WI38 (cell line): ENCODE results near the gene CHST13.
A peak's percentile ranks its signal among the peaks of the same experiment; 100 is the strongest.

Experiments
- H3K4me3 ChIP-seq: 2 replicates; pipeline ENCODE4 v1.5.1; 2011; ENCODE audit warnings: low read depth, mild to moderate bottlenecking, control low read depth, low read length
- TF ChIP-seq, protein P1 (sequence below): IDR thresholded peaks from 2 replicates; pipeline ENCODE4 v1.5.1; 2012; ENCODE audit warnings: low read depth, mild to moderate bottlenecking, control low read depth, low read length

Gene CHST13

DNA sequence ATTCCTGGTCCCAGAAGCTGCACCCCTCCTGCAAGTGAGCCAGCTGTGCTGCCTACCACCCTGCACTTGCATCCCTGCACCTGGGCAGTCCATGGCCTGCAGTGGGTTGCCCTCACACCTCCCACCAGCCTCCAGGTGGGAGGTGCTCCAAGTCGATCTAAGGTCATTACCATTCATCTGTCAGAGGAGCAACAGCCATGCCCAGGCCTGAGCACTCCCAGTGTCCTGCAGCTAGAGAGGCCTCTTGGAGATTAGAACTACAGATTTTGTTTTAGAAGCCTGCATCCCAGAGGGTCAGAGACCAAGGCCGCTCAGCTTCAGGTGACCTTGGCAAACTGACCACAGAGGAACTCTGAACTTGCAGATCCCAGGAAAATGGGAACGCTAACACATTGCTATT is 39.3 kb upstream of the CHST13 start:
- no peak overlapping the region for H3K4me3 ChIP-seq
- TF ChIP-seq, protein P1, sequence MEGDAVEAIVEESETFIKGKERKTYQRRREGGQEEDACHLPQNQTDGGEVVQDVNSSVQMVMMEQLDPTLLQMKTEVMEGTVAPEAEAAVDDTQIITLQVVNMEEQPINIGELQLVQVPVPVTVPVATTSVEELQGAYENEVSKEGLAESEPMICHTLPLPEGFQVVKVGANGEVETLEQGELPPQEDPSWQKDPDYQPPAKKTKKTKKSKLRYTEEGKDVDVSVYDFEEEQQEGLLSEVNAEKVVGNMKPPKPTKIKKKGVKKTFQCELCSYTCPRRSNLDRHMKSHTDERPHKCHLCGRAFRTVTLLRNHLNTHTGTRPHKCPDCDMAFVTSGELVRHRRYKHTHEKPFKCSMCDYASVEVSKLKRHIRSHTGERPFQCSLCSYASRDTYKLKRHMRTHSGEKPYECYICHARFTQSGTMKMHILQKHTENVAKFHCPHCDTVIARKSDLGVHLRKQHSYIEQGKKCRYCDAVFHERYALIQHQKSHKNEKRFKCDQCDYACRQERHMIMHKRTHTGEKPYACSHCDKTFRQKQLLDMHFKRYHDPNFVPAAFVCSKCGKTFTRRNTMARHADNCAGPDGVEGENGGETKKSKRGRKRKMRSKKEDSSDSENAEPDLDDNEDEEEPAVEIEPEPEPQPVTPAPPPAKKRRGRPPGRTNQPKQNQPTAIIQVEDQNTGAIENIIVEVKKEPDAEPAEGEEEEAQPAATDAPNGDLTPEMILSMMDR = no peak

DNA sequence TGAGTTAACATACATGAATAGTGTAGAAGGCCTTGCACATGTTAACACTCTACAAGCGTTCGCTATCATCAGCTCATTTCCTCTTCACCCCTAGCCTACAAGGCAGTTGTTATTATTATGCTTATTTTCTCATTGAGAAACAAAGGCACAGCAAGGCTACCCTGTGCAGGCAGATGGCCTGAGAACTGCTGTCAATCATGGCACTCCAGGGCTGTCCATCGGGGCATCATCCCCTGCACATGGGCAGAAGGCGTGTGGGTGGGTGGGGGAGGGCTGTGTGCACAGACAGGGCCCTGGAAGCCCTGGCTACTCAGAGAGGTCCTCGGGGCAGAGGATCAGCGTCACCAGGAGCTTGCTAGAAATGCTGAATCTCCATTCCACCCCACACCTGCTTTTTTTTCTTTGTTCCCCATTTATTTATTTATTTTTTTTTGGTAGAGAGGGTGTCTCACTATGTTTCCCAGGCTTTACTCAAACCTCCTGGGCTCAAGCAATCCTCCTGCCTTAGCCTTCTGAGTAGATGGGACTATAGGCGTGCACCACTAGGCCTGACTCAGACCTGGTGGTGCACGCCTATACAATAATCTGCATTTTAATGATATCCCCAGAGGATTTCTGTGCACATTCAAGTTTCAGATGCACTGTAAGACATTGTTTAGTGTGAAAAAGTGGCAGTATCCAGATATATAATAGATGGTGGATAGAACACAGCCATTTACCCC is 38.6 kb upstream of the CHST13 start:
- TF ChIP-seq, protein P1 = no peak
- H3K4me3 ChIP-seq = no peak overlapping the region

DNA sequence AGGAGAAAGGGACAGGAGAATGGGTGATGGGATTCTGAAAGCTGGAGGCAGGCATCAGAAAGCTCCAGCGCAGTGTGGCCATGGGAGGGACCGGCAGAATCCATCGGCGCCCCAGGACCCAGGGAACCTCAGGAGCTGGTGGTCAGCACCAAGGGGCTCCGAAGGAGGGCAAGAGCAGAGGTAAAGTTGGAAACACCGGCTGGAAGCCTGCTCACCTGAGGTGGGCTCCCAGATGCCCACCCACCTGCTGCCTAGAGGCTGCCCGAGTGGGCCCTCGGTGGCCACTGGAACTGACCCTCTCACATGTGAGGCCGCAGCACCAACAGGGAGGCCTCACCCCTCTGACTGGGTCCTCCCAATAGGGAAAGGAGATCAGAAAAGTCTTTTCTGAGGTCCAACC is 38.0 kb upstream of the CHST13 start:
- TF ChIP-seq, protein P1 = no peak
- H3K4me3 ChIP-seq = no peak overlapping the region

DNA sequence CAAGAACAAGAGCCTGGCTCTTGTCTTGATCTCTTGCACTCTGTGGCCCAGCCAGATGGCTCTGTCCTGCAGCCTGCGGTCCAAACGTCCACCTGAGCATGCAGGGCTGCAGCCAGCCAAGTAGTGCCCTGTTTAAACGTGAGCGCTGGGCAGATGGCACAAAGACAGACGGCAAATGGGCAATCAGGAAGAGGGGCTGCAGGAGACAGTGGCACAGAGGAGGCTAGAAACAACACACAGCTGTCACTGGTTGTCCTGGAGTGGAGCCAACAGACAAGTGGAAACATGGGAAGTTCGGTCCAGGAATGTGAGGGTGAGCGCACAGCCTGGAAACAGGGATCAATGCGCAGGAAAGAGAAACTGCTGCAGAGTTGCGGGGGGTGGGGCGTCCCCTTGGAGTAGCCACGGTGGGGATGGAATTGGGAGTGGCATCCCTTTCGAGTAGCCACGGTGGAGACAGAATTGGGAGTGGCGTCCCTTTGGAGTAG is 37.6 kb upstream of the CHST13 start:
- H3K4me3 ChIP-seq = no peak overlapping the region
- TF ChIP-seq, protein P1 = no peak

DNA sequence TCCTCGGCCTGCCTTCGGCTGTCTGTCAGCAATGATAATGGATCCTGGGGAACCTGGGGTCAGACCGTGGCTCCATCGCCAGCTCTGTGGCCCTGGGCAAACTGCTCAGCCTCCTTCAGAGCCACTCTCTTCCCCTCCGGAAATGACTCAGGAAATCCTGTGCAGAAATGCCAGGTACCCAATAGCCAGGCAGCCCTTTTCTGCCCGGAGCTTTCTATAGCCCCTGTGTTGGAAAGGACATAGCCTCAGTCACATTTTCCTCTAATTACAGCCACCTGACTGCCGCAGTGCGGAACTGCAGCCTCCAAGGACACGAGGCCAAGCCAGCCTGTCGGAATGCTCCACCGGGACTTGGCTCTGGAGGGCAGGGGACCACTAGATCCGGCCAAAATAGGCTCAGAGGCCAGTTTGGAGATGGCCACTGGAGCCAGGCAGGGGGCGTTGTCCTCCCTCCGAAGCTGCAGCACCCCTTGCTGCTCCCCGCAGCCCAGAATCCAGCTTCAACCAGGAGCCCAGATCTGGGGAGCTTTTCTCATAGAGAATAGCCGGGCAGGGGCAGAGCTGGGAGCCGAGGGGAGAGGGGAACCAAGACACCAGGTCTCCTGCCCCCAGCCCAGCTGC is 36.7 kb upstream of the CHST13 start:
- TF ChIP-seq, protein P1 = no peak
- H3K4me3 ChIP-seq = no peak overlapping the region

DNA sequence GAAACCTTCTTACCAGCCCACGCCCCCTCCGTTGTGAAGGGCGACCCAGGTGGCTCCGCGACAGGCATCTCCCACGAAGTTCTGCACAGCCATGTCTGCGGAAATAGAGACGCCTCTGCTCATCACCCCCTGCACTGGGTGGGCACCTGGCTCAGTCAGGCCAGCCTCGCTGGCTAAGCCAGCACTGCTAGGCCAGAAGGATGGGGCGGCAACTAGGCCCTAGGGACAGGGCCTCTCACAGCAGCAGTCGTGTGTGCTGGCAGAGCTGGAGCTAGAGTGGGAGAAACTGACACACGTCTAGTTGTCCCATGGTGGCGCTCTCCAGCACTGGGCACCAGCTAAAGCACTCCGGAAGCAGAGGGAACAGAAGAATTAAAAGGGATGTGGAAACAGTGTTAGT is 35.8 kb upstream of the CHST13 start:
- TF ChIP-seq, protein P1 = 0 out of 2 replicates have a peak, but pooled peaks have one; percentile 5
- H3K4me3 ChIP-seq = no peak overlapping the region

DNA sequence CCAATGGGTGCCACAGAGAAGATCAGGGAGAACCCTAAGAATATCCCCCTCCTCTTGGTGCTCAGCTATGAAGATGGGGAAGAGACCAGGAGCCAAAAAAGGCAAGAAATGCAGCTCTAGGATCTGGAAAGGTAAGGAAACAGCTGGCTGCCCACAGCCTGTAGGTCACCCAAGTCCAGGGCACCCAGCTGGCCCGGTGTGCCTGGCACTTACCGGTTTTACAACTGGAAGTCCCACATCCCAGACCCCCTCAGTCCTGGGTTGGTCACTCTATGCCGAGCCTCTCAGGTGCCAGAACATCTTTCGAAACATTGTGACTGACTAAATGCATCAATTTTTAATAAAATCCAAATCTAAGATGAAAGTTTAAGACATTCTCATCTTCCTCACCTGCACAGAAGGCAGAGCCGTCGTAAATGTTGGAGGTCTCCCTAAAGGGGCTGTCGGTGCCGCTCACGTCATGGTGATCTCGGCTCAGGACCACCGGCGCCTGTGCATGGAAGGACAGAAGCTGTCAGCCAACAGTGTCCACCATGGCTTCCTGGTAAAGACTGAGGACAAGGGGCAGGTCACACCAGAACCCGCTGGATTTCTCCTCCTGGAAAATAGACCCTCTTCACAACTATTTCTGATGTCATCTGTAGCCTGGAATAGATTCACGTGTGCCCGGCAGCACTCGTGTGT is 34.9 kb upstream of the CHST13 start:
- no peak overlapping the region for H3K4me3 ChIP-seq
- TF ChIP-seq, protein P1 = no peak
